Spleen (tissue), 7 donors: ENCODE measurements around the gene SNU13.
"Not testable (repeated sequence)": the region's sequence is repeated elsewhere in the genome, so short reads cannot be mapped to it uniquely, and the experiment has no call there.

Experiments used
- CTCF ChIP-seq, 11 experiments: fragments of 200-600 bp in 7 of 11; fragments of 450-650 bp in 4 of 11; sonication (generic) in 4 of 11; IDR thresholded peaks in 8 of 11; conservative IDR thresholded peaks in 3 of 11; 1 replicate in 7 of 11; 2 replicates in 4 of 11; pipeline versions ENCODE4 v1.4.0 to v1.8.0; 2016 to 2021; ENCODE audit warnings: antibody characterized with exemption in 11 of 11, inconsistent platforms in 4 of 11, mild to moderate bottlenecking in 1 of 11
- POLR2A ChIP-seq, 3 donors: fragments of 450-650 bp; IDR thresholded peaks; one replicate each; pipeline ENCODE4 v1.5.1; 2017; ENCODE audit warnings: antibody characterized with exemption in 3 of 3, mild to moderate bottlenecking in 1 of 3
- POLR2AphosphoS5 ChIP-seq, 3 donors: sonication (generic); formaldehyde crosslinking; IDR thresholded peaks; one replicate each; pipeline ENCODE4 v1.5.1; 2017; ENCODE audit warnings: antibody characterized with exemption in 3 of 3
- donor health status: DM: no; HTN: no; CAD: no; lungs with moderate emphysema.
- donor health status: DM: no; HTN: no; CAD: no.
- donor health status: DM: no; HTN: no; CAD: no.

- not testable (repeated sequence) for TF ChIP-seq CTCF (IDR thresholded peaks at IDR 0.05 in 8 of 11, conservative IDR thresholded peaks at IDR 0.05 in 3 of 11); POLR2A (IDR thresholded peaks at IDR 0.05)
- peak in 1 of 3 donors; percentile 43 for TF ChIP-seq POLR2AphosphoS5 (IDR thresholded peaks at IDR 0.05)
Measured at GRCh38 chr22:41663594-41663993, 25.1 kb downstream of the SNU13 start.
